ENCODE measurements around the gene DSG2. TPM values are rescaled to one million over a fixed set of nuclear protein-coding genes. Genes with fewer than 3 reads are reported as not detected.
"Not testable (repeated sequence)": the region's sequence is repeated elsewhere in the genome, so short reads cannot be mapped to it uniquely, and the experiment has no call there.

Gene DSG2
- polyA plus RNA-seq, 4 donors = 12.3 to 58.3 (median 48.1) TPM

- DNase-seq (ENCODE audit: low read depth in 4 of 4, low spot score in 3 of 4) = no peak
Observed at GRCh38 chr18:31498574-31499524, 872 bp downstream of the DSG2 start.

- DNase-seq (ENCODE audit: low read depth in 4 of 4, low spot score in 3 of 4) = no peak
Observed at GRCh38 chr18:31500051-31500688, 2.2 kb downstream of the DSG2 start.

- no peak for DNase-seq (ENCODE audit: low read depth in 4 of 4, low spot score in 3 of 4)
Observed at GRCh38 chr18:31503011-31503410, 5.0 kb downstream of the DSG2 start.

GRCh38 chr18:31504455-31505147 lies 6.6 kb downstream of the DSG2 start:
- no peak for DNase-seq (ENCODE audit: low read depth in 4 of 4, low spot score in 3 of 4)

DNA sequence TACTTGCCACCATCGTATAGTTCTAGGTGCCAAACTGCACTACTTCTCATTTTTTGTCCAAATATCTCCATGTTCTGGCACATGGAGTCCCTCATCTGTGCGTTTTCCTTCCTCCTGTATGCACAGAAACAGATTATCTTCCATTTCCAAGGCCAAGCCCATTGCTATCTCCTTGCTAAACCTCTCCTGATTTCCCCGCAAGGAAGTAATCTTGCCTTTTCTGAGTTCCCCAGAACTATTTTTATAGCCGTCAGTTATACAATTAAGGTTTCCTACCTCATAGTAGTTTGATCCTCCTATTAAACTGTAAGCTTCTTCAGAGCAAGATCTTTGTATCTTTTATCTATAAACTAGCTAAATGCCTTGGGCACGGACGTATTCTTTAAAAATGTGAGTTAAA lies 7.2 kb downstream of the DSG2 start:
- DNase-seq (ENCODE audit: low read depth in 4 of 4, low spot score in 3 of 4) = no peak

DNA sequence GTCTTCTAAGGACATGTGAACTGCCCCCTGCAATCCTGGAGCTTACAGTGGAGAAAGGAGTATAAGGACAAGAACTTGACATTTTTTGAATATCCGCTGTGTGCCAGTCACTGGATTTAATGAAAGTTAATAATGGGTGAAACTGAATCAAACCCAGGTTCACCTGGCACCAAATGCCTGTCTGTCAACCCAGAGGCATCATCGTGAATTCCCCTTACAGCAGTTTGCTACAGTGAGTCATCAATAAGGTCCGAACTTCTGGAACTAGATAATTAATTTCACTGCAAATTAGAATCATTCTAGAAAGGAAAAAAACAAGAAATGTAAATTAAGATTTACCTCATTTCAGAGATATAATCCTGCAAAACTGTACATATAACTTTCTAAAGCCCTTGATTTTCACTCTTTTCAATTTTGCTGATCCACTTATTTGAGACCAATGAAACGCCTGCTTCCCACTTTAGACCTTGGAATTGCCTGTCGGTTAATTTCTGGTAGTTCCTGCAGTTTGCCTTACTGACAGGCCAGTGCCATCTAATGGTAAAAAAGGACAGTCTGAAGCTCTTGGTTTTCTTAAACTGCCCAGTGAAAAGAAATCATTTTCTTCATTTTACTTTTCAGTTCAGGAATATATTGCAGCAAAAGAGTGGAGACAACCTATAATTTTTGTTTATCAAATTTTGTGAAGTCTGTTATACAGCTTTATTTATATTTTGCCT lies 8.2 kb downstream of the DSG2 start:
- no peak for DNase-seq (ENCODE audit: low read depth in 4 of 4, low spot score in 3 of 4)

- DNase-seq (ENCODE audit: low read depth in 4 of 4, low spot score in 3 of 4) = not testable (repeated sequence)
Observed at GRCh38 chr18:31507124-31507523, 9.1 kb downstream of the DSG2 start.

DNA sequence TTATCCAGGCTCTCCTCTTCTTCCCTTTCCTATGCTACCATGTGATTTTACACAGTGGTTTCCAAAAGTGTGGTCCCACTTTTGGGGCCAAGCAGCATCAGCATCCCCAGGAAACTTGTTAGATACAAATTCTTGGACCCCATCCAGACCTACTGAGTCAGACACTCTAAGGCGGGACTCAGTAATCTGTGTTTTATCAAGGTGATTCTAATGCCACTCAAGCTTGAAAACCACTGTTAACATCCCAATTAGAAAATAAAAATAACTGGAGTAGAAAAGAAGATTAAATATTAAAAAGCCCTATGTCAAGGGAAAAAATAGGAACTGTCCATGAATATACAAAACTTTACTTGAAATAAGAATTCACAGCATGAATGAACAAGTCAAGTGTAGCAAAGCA lies 10.8 kb downstream of the DSG2 start:
- DNase-seq (ENCODE audit: low read depth in 4 of 4, low spot score in 3 of 4) = no peak

DNA sequence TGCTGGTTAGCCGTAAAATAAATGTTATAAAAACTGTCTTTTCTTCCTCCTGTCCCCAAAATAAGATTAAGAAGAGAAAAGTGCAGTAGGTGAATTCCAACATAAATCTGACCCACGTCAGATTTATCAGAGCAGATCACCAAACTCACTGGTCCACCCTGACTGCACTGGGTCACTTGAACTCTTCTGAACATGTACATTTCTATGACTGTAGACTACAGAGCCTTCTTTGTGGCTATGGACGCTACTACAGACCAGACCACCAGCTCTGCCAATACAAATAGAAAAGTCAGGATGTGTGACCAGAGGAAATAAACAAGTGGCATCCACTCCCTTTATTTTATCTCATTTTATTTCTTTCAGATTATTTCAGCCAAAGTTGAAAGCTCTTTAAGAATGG lies 11.6 kb downstream of the DSG2 start:
- DNase-seq (ENCODE audit: low read depth in 4 of 4, low spot score in 3 of 4) = no peak

DNA sequence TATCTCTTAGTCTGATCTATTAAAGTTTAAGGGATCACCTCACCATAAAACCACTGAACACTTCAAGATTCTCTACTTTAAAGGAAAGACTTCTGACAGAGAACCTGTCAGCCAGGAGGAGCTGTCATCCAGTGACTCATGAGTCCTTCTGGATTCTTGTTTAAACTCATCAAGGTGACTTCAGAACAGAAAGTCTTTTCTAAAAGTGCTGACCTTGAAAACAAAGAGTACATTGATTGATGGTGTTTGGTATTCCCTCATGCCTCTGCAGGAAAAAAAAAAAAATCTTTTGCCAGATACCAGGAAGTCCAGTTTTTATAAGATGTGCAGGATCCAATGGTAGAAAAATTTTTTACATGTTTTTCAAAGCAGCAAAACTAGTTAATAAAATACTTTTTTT lies 12.3 kb downstream of the DSG2 start:
- no peak for DNase-seq (ENCODE audit: low read depth in 4 of 4, low spot score in 3 of 4)

DNA sequence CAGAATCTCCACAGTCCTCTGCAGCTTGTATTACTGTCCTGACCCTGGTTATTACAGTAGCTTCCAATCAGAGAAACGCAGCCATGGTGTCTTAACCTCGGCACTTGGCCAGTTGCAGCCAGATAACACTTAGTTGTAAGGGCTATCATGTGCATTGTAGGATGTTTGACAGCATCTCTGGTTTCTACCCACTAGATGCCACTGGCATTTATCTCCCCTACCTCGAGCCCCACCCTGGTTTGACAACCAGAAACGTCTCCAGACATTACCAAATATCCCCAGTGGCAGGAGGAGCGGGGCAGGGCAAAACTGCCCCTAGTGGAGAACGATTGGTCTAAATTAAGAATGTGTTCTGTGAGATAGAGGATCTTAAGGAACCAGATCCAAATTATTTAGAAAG lies 13.1 kb downstream of the DSG2 start:
- DNase-seq (ENCODE audit: low read depth in 4 of 4, low spot score in 3 of 4) = no peak

- no peak for DNase-seq (ENCODE audit: low read depth in 4 of 4, low spot score in 3 of 4)
Observed at GRCh38 chr18:31512203-31512764, 14.3 kb downstream of the DSG2 start.

- DNase-seq (ENCODE audit: low read depth in 4 of 4, low spot score in 3 of 4) = no peak
Observed at GRCh38 chr18:31513189-31513935, 15.4 kb downstream of the DSG2 start.

DNA sequence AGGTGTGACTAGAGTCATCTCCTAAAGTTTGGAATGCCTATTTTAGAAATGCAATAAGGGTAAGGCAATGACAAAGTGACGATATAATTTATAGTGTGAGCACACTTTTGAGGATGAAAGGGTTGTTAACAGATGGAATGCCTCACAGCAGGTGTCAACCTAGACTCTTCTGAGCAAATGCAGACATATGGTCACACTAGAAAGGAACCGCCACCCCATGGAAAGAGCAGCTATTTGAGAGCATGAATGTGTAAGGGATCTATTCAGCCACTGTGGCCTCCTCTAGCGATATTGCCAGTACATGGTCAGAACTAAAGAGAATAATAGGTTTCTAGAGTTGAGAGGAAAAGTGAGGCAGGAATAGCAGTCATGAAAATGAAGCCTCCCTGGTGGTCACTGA lies 18.5 kb downstream of the DSG2 start:
- DNase-seq (ENCODE audit: low read depth in 4 of 4, low spot score in 3 of 4) = no peak

DNA sequence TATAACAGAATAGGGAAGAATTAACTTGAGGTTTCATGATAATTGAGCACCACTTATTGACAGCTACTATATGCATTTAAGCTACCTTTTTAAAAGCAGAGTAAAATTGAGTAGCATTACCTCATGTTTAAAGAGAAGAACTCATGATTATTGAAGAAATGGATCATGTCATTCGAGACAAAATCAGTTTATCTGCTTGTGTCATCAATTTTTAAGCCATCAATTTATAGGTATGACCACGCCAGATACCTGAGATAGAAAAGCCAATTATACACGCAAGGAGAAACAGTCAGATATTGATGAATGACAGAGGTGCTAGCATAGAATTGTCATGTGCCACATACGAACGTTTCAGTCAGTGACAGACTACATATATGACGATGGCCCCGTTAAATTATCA lies 28.4 kb downstream of the DSG2 start:
- DNase-seq (ENCODE audit: low read depth in 4 of 4, low spot score in 3 of 4) = no peak

GRCh38 chr18:31533236-31533635 lies 35.3 kb downstream of the DSG2 start:
- DNase-seq (ENCODE audit: low read depth in 4 of 4, low spot score in 3 of 4) = no peak

- DNase-seq (ENCODE audit: low read depth in 4 of 4, low spot score in 3 of 4) = no peak
Observed at GRCh38 chr18:31538837-31539236, 40.9 kb downstream of the DSG2 start.

GRCh38 chr18:31546476-31546875 lies 48.5 kb downstream of the DSG2 start:
- DNase-seq (ENCODE audit: low read depth in 4 of 4, low spot score in 3 of 4) = no peak

- DNase-seq (ENCODE audit: low read depth in 4 of 4, low spot score in 3 of 4) = no peak
Observed at GRCh38 chr18:31548853-31549252, 50.9 kb downstream of the DSG2 start.

- no peak for DNase-seq (ENCODE audit: low read depth in 4 of 4, low spot score in 3 of 4)
Observed at GRCh38 chr18:31549416-31549815, 51.4 kb downstream of the DSG2 start.
